ENCODE data around the gene B3GALT5. TPM values are rescaled to one million over a fixed set of nuclear protein-coding genes. Genes with fewer than 3 reads are reported as not detected.

The B3GALT5 gene
- total RNA-seq, 3 donors from 2014 or later: 2.3 to 2.9 TPM; not detected in 1

GRCh38 chr21:39662411-39662953, 49.7 kb downstream of the B3GALT5 start:
- intact Hi-C loops (cut with DNase I; ENCODE audit: low total_unique reads): no loop called here
- H3K27ac ChIP-seq: no peak overlapping the region
- TF ChIP-seq POLR2AphosphoS5 (IDR thresholded peaks at IDR 0.05): no peak
- no peaks in the 10 kb centered on the region for H3K9me3 ChIP-seq
- H3K36me3 ChIP-seq: no peaks in the 10 kb centered on the region
- no peaks in the 10 kb centered on the region for H3K27me3 ChIP-seq
- no peaks in the 10 kb centered on the region for H3K4me1 ChIP-seq
- no peak overlapping the region for H3K4me3 ChIP-seq
- DNase-seq (ENCODE audit: low spot score in 2 of 2): no peak

- TF ChIP-seq POLR2A (IDR thresholded peaks at IDR 0.05) (no peak), CTCF (IDR thresholded peaks at IDR 0.05) (no peak), POLR2AphosphoS5 (IDR thresholded peaks at IDR 0.05) (no peak)
- Histone ChIP-seq H3K27me3 (no peaks in the 10 kb centered on the region), H3K4me1 (no peaks in the 10 kb centered on the region), H3K9me3 (no peaks in the 10 kb centered on the region), H3K4me3 (no peak overlapping the region), H3K27ac (no peak overlapping the region), H3K36me3 (no peaks in the 10 kb centered on the region)
- intact Hi-C loops (cut with DNase I; ENCODE audit: low total_unique reads): no loop called here
- DNase-seq (ENCODE audit: low spot score in 2 of 2): no peak
Observed at GRCh38 chr21:39663066-39663465, 50.3 kb downstream of the B3GALT5 start.

- no peaks in the 10 kb centered on the region for H3K27me3 ChIP-seq
- DNase-seq (ENCODE audit: low spot score in 2 of 2): no peak
- no peak for TF ChIP-seq POLR2AphosphoS5 (IDR thresholded peaks at IDR 0.05)
- no peak for TF ChIP-seq CTCF (IDR thresholded peaks at IDR 0.05)
- no peak for TF ChIP-seq POLR2A (IDR thresholded peaks at IDR 0.05)
Observed at GRCh38 chr21:39663742-39664492, 51.2 kb downstream of the B3GALT5 start.

GRCh38 chr21:39664586-39664985, 51.8 kb downstream of the B3GALT5 start:
- H3K9me3 ChIP-seq: no peaks in the 10 kb centered on the region
- H3K4me3 ChIP-seq: no peak overlapping the region
- TF ChIP-seq POLR2A (IDR thresholded peaks at IDR 0.05) (no peak), POLR2AphosphoS5 (IDR thresholded peaks at IDR 0.05) (no peak), CTCF (IDR thresholded peaks at IDR 0.05) (no peak)
- H3K27me3 ChIP-seq: no peaks in the 10 kb centered on the region
- no peak overlapping the region for H3K27ac ChIP-seq
- DNase-seq (ENCODE audit: low spot score in 2 of 2): no peak
- intact Hi-C loops (cut with DNase I; ENCODE audit: low total_unique reads): no loop called here
- no peaks in the 10 kb centered on the region for H3K4me1 ChIP-seq
- no peaks in the 10 kb centered on the region for H3K36me3 ChIP-seq

More at GRCh38 chr21:39663742-39664492, 51.2 kb downstream of the B3GALT5 start:
- intact Hi-C loops (cut with DNase I; ENCODE audit: low total_unique reads): no loop called here
- no peak overlapping the region for H3K4me3 ChIP-seq
- H3K4me1 ChIP-seq: no peaks in the 10 kb centered on the region
- H3K36me3 ChIP-seq: no peaks in the 10 kb centered on the region
- H3K9me3 ChIP-seq: no peaks in the 10 kb centered on the region
- no peak overlapping the region for H3K27ac ChIP-seq

- no peaks in the 10 kb centered on the region for H3K36me3 ChIP-seq
- DNase-seq (ENCODE audit: low spot score in 2 of 2): no peak
- intact Hi-C loops (cut with DNase I; ENCODE audit: low total_unique reads): no loop called here
- no peaks in the 10 kb centered on the region for H3K27me3 ChIP-seq
- H3K9me3 ChIP-seq: no peaks in the 10 kb centered on the region
- no peaks in the 10 kb centered on the region for H3K4me1 ChIP-seq
- no peak overlapping the region for H3K4me3 ChIP-seq
- no peak for TF ChIP-seq POLR2A (IDR thresholded peaks at IDR 0.05)
- TF ChIP-seq POLR2AphosphoS5 (IDR thresholded peaks at IDR 0.05): no peak
- TF ChIP-seq CTCF (IDR thresholded peaks at IDR 0.05): no peak
- peak overlapping the region in 1 of 2 donors; percentile 19 for H3K27ac ChIP-seq
Observed at GRCh38 chr21:39666026-39666425, 53.3 kb downstream of the B3GALT5 start.

Data from breast epithelium (tissue), 4 donors.